OCI-LY7 (cell line): ENCODE measurements around the gene SYNGR4.

Experiments
- EZH2phosphoT487 ChIP-seq: fragments of 200-600 bp; sonication (generic); IDR thresholded peaks from 2 replicates; pipeline ENCODE4 v1.6.1; 2018; ENCODE audit warnings: low read depth, borderline replicate concordance, mild to moderate bottlenecking, mixed run types, antibody characterized with exemption, low read length, moderate library complexity, mixed read lengths
- TF ChIP-seq, protein P1 (sequence below): fragments of 200-600 bp; sonication (generic); conservative IDR thresholded peaks from 2 replicates; pipeline ENCODE4 v1.5.1; 2014; ENCODE audit warnings: mild to moderate bottlenecking, antibody characterized with exemption, low read length, moderate library complexity, mixed read lengths

- no peak for TF ChIP-seq EZH2phosphoT487
- TF ChIP-seq, protein P1, sequence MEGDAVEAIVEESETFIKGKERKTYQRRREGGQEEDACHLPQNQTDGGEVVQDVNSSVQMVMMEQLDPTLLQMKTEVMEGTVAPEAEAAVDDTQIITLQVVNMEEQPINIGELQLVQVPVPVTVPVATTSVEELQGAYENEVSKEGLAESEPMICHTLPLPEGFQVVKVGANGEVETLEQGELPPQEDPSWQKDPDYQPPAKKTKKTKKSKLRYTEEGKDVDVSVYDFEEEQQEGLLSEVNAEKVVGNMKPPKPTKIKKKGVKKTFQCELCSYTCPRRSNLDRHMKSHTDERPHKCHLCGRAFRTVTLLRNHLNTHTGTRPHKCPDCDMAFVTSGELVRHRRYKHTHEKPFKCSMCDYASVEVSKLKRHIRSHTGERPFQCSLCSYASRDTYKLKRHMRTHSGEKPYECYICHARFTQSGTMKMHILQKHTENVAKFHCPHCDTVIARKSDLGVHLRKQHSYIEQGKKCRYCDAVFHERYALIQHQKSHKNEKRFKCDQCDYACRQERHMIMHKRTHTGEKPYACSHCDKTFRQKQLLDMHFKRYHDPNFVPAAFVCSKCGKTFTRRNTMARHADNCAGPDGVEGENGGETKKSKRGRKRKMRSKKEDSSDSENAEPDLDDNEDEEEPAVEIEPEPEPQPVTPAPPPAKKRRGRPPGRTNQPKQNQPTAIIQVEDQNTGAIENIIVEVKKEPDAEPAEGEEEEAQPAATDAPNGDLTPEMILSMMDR = no peak
Measured at GRCh38 chr19:48371367-48371766, 7.2 kb downstream of the SYNGR4 start.
